ENCODE data around the gene WWOX.

GRCh38 chr16:78450255-78450654 lies 350.8 kb downstream of the WWOX start:
- TF ChIP-seq CTCF (IDR thresholded peaks at IDR 0.05; ENCODE audit: low read length) (no peak), EZH2 (optimal IDR thresholded peaks at IDR 0.05; ENCODE audit: low read depth, low read length) (no peak)

All from MM.1S (cell line).